Measurements from ENCODE around the gene TRIOBP. TPM values are rescaled to one million over a fixed set of nuclear protein-coding genes. Genes with fewer than 3 reads are reported as not detected.
A peak's percentile ranks its signal among the peaks of the same experiment; 100 is the strongest.

Gene TRIOBP
- total RNA-seq, 1 experiment from 2014 or later, result 45.7 TPM

DNA sequence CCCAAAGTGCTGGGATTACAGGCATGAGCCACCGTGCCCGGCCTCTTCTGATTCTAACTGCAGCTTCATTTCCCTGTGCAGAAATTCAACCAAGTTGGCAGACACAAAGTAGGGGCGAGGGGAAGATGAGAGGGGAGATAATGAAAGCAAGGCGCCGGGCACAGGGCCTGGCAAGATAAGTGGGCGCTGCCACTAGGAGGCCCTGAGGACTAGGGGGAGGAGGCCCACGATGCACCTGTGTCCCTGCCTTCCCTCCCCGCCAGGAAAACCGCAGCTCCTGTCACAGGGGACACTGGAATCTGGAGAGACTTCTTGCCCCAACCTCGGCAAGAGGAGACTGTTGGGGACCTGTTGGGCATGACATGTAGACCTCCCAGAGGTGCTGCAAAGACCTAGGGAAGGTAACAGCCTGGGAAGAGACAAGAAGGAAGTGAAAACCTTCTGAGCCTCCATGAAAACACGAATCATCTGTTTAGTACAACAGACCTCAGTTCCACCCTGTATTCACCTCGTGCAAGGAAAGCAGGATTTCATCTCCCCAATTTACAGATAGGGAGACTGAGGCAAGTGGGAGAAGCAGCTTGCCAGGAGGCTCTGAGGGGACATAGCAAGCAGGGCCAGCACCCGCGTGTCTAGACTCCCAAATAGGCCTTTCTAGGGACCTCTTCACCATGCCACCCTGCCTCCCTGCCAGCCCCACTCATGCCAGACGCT, 24.5 kb upstream of the TRIOBP start:
- Mint-ChIP-seq H3K9me3 (ENCODE audit: unreplicated experiment) (no peaks in the 10 kb centered on the region), H3K4me3 (ENCODE audit: unreplicated experiment) (no peak overlapping the region), H3K4me1 (ENCODE audit: insufficient read depth, unreplicated experiment) (peaks cover 16% of the 10 kb centered on the region), H3K27ac (ENCODE audit: low read depth, unreplicated experiment) (no peak overlapping the region), H3K27me3 (ENCODE audit: insufficient read depth, unreplicated experiment) (no peaks in the 10 kb centered on the region), H3K36me3 (ENCODE audit: insufficient read depth, unreplicated experiment) (peaks cover 16% of the 10 kb centered on the region)
- POLR2A ChIA-PET, result no interaction called here
- DNase-seq (ENCODE audit: unreplicated experiment), result no peak
- intact Hi-C loops (cut with micrococcal nuclease), result no loop called here
- BruUV-seq (replicated peaks), result no TSS peak
- TF ChIP-seq, protein P1, sequence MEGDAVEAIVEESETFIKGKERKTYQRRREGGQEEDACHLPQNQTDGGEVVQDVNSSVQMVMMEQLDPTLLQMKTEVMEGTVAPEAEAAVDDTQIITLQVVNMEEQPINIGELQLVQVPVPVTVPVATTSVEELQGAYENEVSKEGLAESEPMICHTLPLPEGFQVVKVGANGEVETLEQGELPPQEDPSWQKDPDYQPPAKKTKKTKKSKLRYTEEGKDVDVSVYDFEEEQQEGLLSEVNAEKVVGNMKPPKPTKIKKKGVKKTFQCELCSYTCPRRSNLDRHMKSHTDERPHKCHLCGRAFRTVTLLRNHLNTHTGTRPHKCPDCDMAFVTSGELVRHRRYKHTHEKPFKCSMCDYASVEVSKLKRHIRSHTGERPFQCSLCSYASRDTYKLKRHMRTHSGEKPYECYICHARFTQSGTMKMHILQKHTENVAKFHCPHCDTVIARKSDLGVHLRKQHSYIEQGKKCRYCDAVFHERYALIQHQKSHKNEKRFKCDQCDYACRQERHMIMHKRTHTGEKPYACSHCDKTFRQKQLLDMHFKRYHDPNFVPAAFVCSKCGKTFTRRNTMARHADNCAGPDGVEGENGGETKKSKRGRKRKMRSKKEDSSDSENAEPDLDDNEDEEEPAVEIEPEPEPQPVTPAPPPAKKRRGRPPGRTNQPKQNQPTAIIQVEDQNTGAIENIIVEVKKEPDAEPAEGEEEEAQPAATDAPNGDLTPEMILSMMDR (IDR thresholded peaks at IDR 0.05; ENCODE audit: unreplicated experiment), result no peak
- CTCF ChIA-PET, result interaction anchor here (0.6 to 2.0 kb wide), 6 partner anchors 8 to 1350 kb away, joined by 3 to 10 read pairs (median 4); no protein-coding TSS in a partner anchor

DNA sequence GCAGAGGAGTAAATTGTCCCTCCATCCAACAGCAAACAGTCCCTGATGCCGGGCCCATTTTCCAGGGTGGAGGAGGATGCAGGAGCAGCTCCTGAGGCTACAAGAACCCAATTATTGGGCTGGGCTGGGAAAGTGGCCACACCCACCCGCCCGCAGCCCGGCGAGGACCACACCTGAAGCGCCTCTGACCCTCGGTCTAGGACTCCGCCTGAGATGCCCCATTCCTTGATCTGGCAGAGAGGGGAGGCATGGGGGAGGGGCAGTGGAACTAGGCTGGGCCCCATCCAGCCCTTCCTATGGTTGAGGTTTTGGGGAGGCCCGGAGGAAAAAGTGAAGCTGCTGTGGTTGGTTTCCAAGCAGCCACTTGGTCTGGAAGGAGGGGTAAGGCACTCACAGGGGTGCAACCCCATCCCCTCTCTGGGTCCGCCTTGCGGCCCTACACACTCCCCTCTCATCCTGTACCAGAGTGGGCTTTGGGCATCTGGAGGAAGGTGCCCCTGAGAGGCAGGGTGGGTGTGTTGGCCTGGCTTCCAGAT, 23.9 kb upstream of the TRIOBP start:
- H3K36me3 Mint-ChIP-seq (ENCODE audit: insufficient read depth, unreplicated experiment), result peaks cover 20% of the 10 kb centered on the region
- BruUV-seq (replicated peaks), result no TSS peak
- H3K4me1 Mint-ChIP-seq (ENCODE audit: insufficient read depth, unreplicated experiment), result peaks cover 20% of the 10 kb centered on the region
- H3K27ac Mint-ChIP-seq (ENCODE audit: low read depth, unreplicated experiment), result no peak overlapping the region
- no peaks in the 10 kb centered on the region for H3K27me3 Mint-ChIP-seq (ENCODE audit: insufficient read depth, unreplicated experiment)
- no peak for DNase-seq (ENCODE audit: unreplicated experiment)
- H3K4me3 Mint-ChIP-seq (ENCODE audit: unreplicated experiment), result no peak overlapping the region
- ChIA-PET CTCF (interaction anchor here (0.6 to 2.0 kb wide), 3 partner anchors 30 to 1351 kb away, joined by 3 to 8 read pairs (median 4); no protein-coding TSS in a partner anchor), POLR2A (interaction anchor here (5.1 kb wide), 1 partner anchor 14 kb away, joined by 49 read pairs; the partner anchor contains the start of gene PDXP)
- intact Hi-C loops (cut with micrococcal nuclease), result no loop called here
- TF ChIP-seq, protein P1 (IDR thresholded peaks at IDR 0.05; ENCODE audit: unreplicated experiment), result no peak
- H3K9me3 Mint-ChIP-seq (ENCODE audit: unreplicated experiment), result no peaks in the 10 kb centered on the region

DNA sequence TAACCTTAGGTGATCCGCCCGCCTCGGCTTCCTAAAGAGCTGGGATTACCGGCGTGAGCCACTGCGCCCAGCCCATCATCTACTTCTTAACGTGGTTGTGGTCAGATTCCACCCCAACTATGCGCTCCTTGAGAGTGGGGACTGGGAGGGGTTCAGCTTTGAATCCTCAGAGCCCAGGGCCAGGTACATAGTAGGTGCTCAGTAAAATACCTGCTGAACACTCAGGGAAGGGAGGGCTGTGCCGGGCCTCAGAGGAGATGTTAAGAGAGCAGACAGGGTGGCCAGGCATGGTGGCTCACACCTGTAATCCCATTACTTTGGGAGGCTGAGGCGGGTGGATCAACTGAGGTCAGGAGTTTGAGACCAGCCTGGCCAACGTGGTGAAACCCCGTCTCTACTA, 22.6 kb upstream of the TRIOBP start:
- TF ChIP-seq, protein P1 (IDR thresholded peaks at IDR 0.05; ENCODE audit: unreplicated experiment), result no peak
- ChIA-PET CTCF (interaction anchor here (0.8 to 2.0 kb wide), 2 partner anchors 12 to 31 kb away, joined by 4 to 8 read pairs; partner anchors contain the start of gene NOL12), POLR2A (interaction anchor here (1.1 to 5.1 kb wide), 6 partner anchors 10 to 134 kb away, joined by 3 to 49 read pairs (median 16); partner anchors contain the start of genes GGA1, NOL12 and PDXP)
- no peak for DNase-seq (ENCODE audit: unreplicated experiment)
- Mint-ChIP-seq H3K9me3 (ENCODE audit: unreplicated experiment) (no peaks in the 10 kb centered on the region), H3K4me3 (ENCODE audit: unreplicated experiment) (peak overlapping the region; percentile 75), H3K4me1 (ENCODE audit: insufficient read depth, unreplicated experiment) (peaks cover 22% of the 10 kb centered on the region), H3K36me3 (ENCODE audit: insufficient read depth, unreplicated experiment) (peaks cover 24% of the 10 kb centered on the region), H3K27ac (ENCODE audit: low read depth, unreplicated experiment) (no peak overlapping the region), H3K27me3 (ENCODE audit: insufficient read depth, unreplicated experiment) (no peaks in the 10 kb centered on the region)
- intact Hi-C loops (cut with micrococcal nuclease), result loop anchor here (2.0 kb wide), 1 partner anchor 79 kb away; no protein-coding TSS in a partner anchor
- no TSS peak for BruUV-seq (replicated peaks)

All from MCF 10A (cell line).